ENCODE measurements around the gene SIT1.

Gene SIT1

DNA sequence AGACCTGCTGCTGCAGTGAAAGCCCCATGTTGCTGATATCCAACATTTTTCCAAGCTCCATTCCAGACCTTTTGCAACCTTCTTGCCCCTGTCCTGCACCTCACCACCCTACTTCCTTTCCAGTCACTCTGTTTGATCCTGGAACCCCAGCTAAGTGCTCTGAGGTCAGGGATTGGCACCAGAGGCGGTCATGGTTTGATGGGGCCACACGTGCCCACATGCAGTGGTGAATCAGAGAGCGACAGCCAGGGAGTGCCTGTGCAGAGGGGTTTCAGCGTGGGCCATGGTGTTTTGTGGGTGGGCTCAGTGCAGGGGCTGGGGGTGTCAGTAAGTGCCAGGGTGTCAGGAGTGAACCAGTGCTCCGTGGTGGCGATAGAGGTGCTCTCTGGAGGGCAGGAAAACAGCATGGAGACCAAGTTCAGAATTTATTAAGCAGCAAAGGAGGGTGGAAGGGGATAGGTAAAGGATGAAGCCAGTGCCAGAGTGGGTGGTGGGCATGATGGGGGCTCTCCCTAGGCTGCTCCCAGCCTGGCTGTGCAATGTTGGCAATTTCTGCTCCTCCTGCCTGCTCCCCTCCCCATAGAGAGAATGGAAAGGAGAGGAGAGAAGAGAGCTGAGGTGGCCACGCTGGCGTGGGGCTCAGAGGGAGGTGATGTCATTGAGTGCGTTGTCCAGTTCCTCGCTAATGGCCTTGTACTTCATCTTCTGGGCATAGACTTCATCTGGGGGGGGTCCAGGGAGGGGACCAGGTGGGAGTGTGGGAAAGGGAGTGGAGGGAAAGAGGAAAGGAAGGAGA, 32.0 kb upstream of the SIT1 start:
- in situ Hi-C loops (cut with MboI; ENCODE audit: low pct_unique_long_range_greater_than_20kb, low sequenced_read_pairs, unreplicated experiment) = no loop called here
- TF ChIP-seq, protein P1, sequence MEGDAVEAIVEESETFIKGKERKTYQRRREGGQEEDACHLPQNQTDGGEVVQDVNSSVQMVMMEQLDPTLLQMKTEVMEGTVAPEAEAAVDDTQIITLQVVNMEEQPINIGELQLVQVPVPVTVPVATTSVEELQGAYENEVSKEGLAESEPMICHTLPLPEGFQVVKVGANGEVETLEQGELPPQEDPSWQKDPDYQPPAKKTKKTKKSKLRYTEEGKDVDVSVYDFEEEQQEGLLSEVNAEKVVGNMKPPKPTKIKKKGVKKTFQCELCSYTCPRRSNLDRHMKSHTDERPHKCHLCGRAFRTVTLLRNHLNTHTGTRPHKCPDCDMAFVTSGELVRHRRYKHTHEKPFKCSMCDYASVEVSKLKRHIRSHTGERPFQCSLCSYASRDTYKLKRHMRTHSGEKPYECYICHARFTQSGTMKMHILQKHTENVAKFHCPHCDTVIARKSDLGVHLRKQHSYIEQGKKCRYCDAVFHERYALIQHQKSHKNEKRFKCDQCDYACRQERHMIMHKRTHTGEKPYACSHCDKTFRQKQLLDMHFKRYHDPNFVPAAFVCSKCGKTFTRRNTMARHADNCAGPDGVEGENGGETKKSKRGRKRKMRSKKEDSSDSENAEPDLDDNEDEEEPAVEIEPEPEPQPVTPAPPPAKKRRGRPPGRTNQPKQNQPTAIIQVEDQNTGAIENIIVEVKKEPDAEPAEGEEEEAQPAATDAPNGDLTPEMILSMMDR (IDR thresholded peaks at IDR 0.05; ENCODE audit: extremely low read depth, insufficient read depth, missing control alignments) = no peak
- no peak for DNase-seq (ENCODE audit: low spot score)

DNA sequence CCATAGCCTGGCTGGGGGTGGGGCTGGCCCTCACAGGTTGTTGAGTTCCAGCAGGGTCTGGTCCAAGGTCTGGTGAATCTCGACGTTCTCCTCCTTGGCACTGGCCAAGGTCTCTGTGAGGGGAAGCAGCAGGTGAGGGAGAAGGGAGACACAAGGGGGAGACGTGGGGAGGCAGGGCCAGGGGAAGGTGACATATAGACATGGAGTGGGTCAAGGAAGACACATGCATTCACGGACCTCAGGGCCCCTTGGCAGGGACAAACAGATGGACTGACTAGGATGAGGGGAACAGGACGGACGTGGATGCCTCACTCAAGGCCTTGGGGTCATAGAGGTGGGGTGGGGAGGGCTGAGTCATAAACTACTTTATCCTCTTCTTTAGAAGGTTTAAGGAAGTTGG, 31.3 kb upstream of the SIT1 start:
- in situ Hi-C loops (cut with MboI; ENCODE audit: low pct_unique_long_range_greater_than_20kb, low sequenced_read_pairs, unreplicated experiment) = no loop called here
- DNase-seq (ENCODE audit: low spot score) = no peak
- TF ChIP-seq, protein P1 (IDR thresholded peaks at IDR 0.05; ENCODE audit: extremely low read depth, insufficient read depth, missing control alignments) = no peak

DNA sequence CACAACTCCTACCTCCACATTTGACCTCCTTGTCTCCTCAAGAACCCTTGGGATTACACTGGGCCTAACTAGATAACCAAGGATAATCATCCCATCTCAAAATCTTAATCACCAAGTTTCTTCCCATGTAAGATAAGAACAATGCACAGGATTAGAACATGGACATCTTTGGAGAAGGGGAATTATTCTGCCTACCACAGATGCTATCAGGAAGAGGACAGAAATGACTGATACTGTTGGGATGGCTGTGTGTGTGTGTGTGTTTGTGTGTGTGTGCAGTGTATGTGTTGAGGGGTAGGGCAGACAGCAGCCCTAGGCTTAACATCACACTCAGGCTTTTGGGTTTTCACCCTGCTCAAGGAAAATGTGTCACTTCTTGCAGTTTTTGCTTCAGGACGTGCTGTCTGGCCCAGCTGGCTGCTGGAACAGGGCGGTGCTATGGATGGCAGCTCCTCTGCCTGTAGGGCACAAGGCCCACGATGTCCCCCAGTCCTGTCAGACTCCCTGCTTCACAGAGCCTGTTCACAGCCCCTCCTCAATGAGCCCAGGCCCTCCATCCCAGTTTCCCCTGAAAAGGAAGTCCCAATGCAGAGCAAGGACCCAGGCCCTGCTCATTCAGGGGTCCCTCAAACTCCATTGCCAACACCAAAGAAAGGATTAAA, 30.7 kb upstream of the SIT1 start:
- in situ Hi-C loops (cut with MboI; ENCODE audit: low pct_unique_long_range_greater_than_20kb, low sequenced_read_pairs, unreplicated experiment) = no loop called here
- no peak for DNase-seq (ENCODE audit: low spot score)

DNA sequence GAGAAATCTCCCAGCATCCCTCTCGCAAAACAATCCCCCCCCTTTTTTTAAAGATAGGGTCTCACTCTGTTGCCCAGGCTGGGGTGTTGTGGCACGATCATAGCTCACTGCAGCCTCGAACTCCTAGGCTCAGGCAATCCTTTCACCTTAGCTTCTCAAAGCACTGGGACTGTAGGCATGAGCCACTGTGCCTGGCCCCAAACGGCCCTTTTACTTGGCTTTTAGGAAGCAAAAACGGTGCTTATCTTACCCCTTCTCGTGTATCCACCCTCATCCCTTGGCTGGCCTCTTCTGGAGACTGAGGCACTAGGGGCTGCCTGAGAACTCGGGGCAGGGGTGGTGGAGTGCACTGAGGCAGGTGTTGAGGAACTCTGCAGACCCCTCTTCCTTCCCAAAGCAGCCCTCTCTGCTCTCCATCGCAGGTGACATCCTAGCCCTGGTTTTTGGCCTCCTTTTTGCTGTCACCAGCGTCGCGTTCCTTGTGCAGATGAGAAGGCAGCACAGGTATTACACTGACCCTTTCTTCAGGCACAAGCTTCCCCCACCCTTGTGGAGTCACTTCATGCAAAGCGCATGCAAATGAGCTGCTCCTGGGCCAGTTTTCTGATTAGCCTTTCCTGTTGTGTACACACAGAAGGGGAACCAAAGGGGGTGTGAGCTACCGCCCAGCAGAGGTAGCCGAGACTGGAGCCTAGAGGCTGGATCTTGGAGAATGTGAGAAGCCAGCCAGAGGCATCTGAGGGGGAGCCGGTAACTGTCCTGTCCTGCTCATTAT, 29.8 kb upstream of the SIT1 start:
- DNase-seq (ENCODE audit: low spot score) = peak; percentile 52
- TF ChIP-seq, protein P1 (IDR thresholded peaks at IDR 0.05; ENCODE audit: extremely low read depth, insufficient read depth, missing control alignments) = no peak
- in situ Hi-C loops (cut with MboI; ENCODE audit: low pct_unique_long_range_greater_than_20kb, low sequenced_read_pairs, unreplicated experiment) = no loop called here

More for the DNA sequence above, 30.7 kb upstream of the SIT1 start:
- TF ChIP-seq, protein P1 (IDR thresholded peaks at IDR 0.05; ENCODE audit: extremely low read depth, insufficient read depth, missing control alignments) = no peak

- in situ Hi-C loops (cut with MboI; ENCODE audit: low pct_unique_long_range_greater_than_20kb, low sequenced_read_pairs, unreplicated experiment) = no loop called here
- TF ChIP-seq, protein P1 (IDR thresholded peaks at IDR 0.05; ENCODE audit: extremely low read depth, insufficient read depth, missing control alignments) = no peak
- no peak for DNase-seq (ENCODE audit: low spot score)
These were observed 29.1 kb upstream of the SIT1 start for GRCh38 chr9:35679766-35680330.

- DNase-seq (ENCODE audit: low spot score) = no peak
- TF ChIP-seq, protein P1 (IDR thresholded peaks at IDR 0.05; ENCODE audit: extremely low read depth, insufficient read depth, missing control alignments) = no peak
- in situ Hi-C loops (cut with MboI; ENCODE audit: low pct_unique_long_range_greater_than_20kb, low sequenced_read_pairs, unreplicated experiment) = no loop called here
These were observed 28.4 kb upstream of the SIT1 start for GRCh38 chr9:35679091-35679490.
